Measurements from ENCODE around the gene LTB.

LTB gene

GRCh38 chr6:31531162-31531561, 51.1 kb downstream of the LTB start:
- no peak for DNase-seq (ENCODE audit: low read depth, low spot score)

GRCh38 chr6:31530659-31531058, 51.6 kb downstream of the LTB start:
- DNase-seq (ENCODE audit: low read depth, low spot score) = no peak

All from astrocyte of the hippocampus (primary cell).